Panc1 (cell line): Measurements from ENCODE around the gene VWF.

ENCODE experiments used
- POLR2AphosphoS5 ChIP-seq: IDR thresholded peaks from 2 replicates; pipeline ENCODE4 v1.6.1; 2012; ENCODE audit warnings: mild to moderate bottlenecking, low read depth, low read length, moderate library complexity
- REST ChIP-seq, 2 experiments: IDR thresholded peaks; 2 replicates each; pipeline ENCODE4 v1.6.1; 2011 to 2012; ENCODE audit warnings: low read depth in 2 of 2, control low read depth in 1 of 2, low read length in 1 of 2, mild to moderate bottlenecking in 1 of 2, moderate library complexity in 1 of 2; ENCODE audit not compliant: insufficient read depth in 1 of 2
- SIN3A ChIP-seq: IDR thresholded peaks from 2 replicates; pipeline ENCODE4 v1.6.1; 2012; ENCODE audit warnings: low read depth, mild to moderate bottlenecking, low read length, moderate library complexity, borderline replicate concordance; ENCODE audit not compliant: insufficient read depth
- TCF7L2 ChIP-seq: IDR thresholded peaks from 2 replicates; pipeline ENCODE4 v1.6.1; 2011; ENCODE audit warnings: mild to moderate bottlenecking, low read depth, low read length, inconsistent platforms
- TF ChIP-seq, protein P1 (sequence below): fragments of 450-650 bp; IDR thresholded peaks from 2 replicates; pipeline ENCODE4 v1.5.1; 2017; ENCODE audit warnings: mild to moderate bottlenecking

DNA sequence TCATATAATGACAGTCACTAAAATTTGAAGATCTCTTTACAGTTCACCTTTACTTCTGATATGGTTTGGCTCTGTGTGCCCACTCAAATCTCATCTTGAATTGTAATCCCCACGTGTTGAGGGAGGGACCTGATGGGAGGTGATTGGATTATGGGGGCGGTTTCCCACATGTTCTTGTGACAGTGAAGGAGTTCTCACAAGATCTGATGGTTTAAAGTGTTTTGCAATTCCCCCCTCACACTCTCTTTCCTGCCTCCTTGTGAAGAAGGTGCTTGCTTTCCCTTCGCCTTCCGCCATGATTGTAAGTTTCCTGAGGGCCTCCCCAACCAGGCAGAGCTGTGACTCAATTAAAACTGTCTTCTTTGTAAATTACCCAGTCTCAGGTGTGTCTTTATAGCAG, 48.4 kb upstream of the VWF start:
- TF ChIP-seq TCF7L2 (no peak), POLR2AphosphoS5 (no peak), REST (IDR thresholded peaks at IDR 0.05; ENCODE audit: insufficient read depth in 1 of 2, low read depth in 2 of 2, low read length in 1 of 2) (no peak), SIN3A (no peak)
- TF ChIP-seq, protein P1, sequence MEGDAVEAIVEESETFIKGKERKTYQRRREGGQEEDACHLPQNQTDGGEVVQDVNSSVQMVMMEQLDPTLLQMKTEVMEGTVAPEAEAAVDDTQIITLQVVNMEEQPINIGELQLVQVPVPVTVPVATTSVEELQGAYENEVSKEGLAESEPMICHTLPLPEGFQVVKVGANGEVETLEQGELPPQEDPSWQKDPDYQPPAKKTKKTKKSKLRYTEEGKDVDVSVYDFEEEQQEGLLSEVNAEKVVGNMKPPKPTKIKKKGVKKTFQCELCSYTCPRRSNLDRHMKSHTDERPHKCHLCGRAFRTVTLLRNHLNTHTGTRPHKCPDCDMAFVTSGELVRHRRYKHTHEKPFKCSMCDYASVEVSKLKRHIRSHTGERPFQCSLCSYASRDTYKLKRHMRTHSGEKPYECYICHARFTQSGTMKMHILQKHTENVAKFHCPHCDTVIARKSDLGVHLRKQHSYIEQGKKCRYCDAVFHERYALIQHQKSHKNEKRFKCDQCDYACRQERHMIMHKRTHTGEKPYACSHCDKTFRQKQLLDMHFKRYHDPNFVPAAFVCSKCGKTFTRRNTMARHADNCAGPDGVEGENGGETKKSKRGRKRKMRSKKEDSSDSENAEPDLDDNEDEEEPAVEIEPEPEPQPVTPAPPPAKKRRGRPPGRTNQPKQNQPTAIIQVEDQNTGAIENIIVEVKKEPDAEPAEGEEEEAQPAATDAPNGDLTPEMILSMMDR, result no peak
